Transverse colon (tissue), 4 donors: ENCODE results near the gene VPS4A. TPM values are rescaled to one million over a fixed set of nuclear protein-coding genes. Genes with fewer than 3 reads are reported as not detected.

ENCODE experiments used
- DNase-seq: peaks from one replicate; pipeline ENCODE4 v3.0.0-alpha.2; 2019
- H3K27ac ChIP-seq, 4 donors: fragments of 200-600 bp; sonication (generic); 2 replicates each; pipeline ENCODE4 v1.5.1; 2016 to 2018; ENCODE audit warnings: inconsistent platforms in 4 of 4
- H3K27me3 ChIP-seq: fragments of 200-600 bp; sonication (generic); 2 replicates; pipeline ENCODE4 v1.5.1; 2017; ENCODE audit warnings: inconsistent platforms
- H3K36me3 ChIP-seq, 4 donors: fragments of 200-600 bp; sonication (generic); 2 replicates each; pipeline ENCODE4 v1.5.1; 2017 to 2019; ENCODE audit warnings: inconsistent platforms in 4 of 4
- H3K4me1 ChIP-seq, 4 donors: fragments of 200-600 bp; sonication (generic); 2 replicates each; pipeline ENCODE4 v1.5.1; 2017 to 2020; ENCODE audit warnings: inconsistent platforms in 4 of 4
- H3K4me3 ChIP-seq, 4 donors: fragments of 200-600 bp; sonication (generic); 1 replicate in 1 of 4; 2 replicates in 3 of 4; pipeline versions ENCODE4 v1.5.1 to v1.6.1; 2017 to 2019; ENCODE audit warnings: inconsistent platforms in 4 of 4
- H3K9me3 ChIP-seq, 2 donors: fragments of 200-600 bp; sonication (generic); 2 replicates each; pipeline ENCODE4 v1.5.1; 2017 to 2019; ENCODE audit warnings: inconsistent platforms in 2 of 2
- CTCF ChIP-seq, 5 experiments: fragments of 200-600 bp in 3 of 5; fragments of 450-650 bp in 2 of 5; sonication (generic) in 3 of 5; IDR thresholded peaks; 1 replicate in 2 of 5; 2 replicates in 3 of 5; pipeline ENCODE4 v1.5.1; 2016 to 2017; ENCODE audit warnings: antibody characterized with exemption in 5 of 5, inconsistent platforms in 3 of 5, mild to moderate bottlenecking in 2 of 5, moderate library complexity in 1 of 5
- EP300 ChIP-seq: sonication (generic); formaldehyde crosslinking; IDR thresholded peaks from one replicate; pipeline ENCODE4 v1.6.1; 2017; ENCODE audit warnings: antibody characterized with exemption, low read depth
- POLR2A ChIP-seq: fragments of 450-650 bp; IDR thresholded peaks from one replicate; pipeline ENCODE4 v1.6.1; 2016; ENCODE audit warnings: antibody characterized with exemption, mild to moderate bottlenecking, moderate library complexity
- POLR2AphosphoS5 ChIP-seq, 3 donors: sonication (generic); formaldehyde crosslinking; IDR thresholded peaks; one replicate each; pipeline ENCODE4 v1.6.1; 2016; ENCODE audit warnings: antibody characterized with exemption in 3 of 3
- WGBS, 2 donors: methylation state at CpG; one replicate each; pipeline ENCODE4 v1.1.5; 2018; ENCODE audit warnings: low coverage in 1 of 2; 5-methylcytosine and 5-hydroxymethylcytosine counted together
- in situ Hi-C, 4 donors: fragments of 200-750 bp; cut with MboI; loops; one replicate each; pipeline versions ENCODE4 v1.15.0 to v1.15.1; 2017; ENCODE audit warnings: low sequenced_read_pairs in 3 of 4, low pct_ligation_motif_present in 1 of 4, low pct_unique_long_range_greater_than_20kb in 1 of 4
- intact Hi-C: fragments of 100-400 bp; cut with DNase I; formaldehyde crosslinking; loops from one replicate; pipeline ENCODE4 v1.15.1; 2023; ENCODE audit warnings: low total_unique reads
- total RNA-seq, 4 donors: library from RNA; depleted of rRNA; stranded (reverse); fragments of >200 nt; gene quantifications; one replicate each; pipeline ENCODE4 v1.1.0, GENCODE V29; 2016

The VPS4A gene
- total RNA-seq, 4 donors from 2014 or later: 11.9 to 151 (median 42.7) TPM

GRCh38 chr16:69330286-69331109 lies 19.3 kb downstream of the VPS4A start, which contains the start of gene PDF:
TSS of gene PDF (minus strand) at chr16:69330588. CDS start at chr16:69330570, 18 bp downstream.
- peaks cover 0 to 24% (median 9%) of the 10 kb centered on the region in 4 donors for H3K36me3 ChIP-seq
- 0% methylated on average over 54 of the region's 93 CpGs; no CpG with 5 or more reads in 1 of the 2 donors for WGBS, 2 donors
- TF ChIP-seq EP300: no peak
- TF ChIP-seq POLR2AphosphoS5 (IDR thresholded peaks at IDR 0.05): peak; percentile 91 to 97 (median 91)
- TF ChIP-seq POLR2A: peak; percentile 87
- no peak for TF ChIP-seq CTCF (IDR thresholded peaks at IDR 0.05)
- peak within 1 kb of the TSS; percentile 73 to 98 (median 79) for H3K4me3 ChIP-seq
- DNase-seq: peak; percentile 95
- H3K4me1 ChIP-seq: peaks cover 15 to 51% (median 47%) of the 10 kb centered on the region in 4 donors
- intact Hi-C loops (no loop called here), in situ Hi-C loops (no loop called here)
- H3K27ac ChIP-seq: peak within 1 kb of the TSS; percentile 92 to 97 (median 94)
- no peaks in the 10 kb centered on the region for H3K27me3 ChIP-seq
- H3K9me3 ChIP-seq: no peaks in the 10 kb centered on the region

GRCh38 chr16:69334696-69335095 lies 23.5 kb downstream of the VPS4A start:
- H3K27me3 ChIP-seq: no peaks in the 10 kb centered on the region
- intact Hi-C loops: no loop called here
- DNase-seq: no peak
- no peaks in the 10 kb centered on the region for H3K9me3 ChIP-seq
- peaks cover 0 to 26% (median 12%) of the 10 kb centered on the region in 4 donors for H3K36me3 ChIP-seq
- peaks cover 8 to 26% (median 20%) of the 10 kb centered on the region in 4 donors for H3K4me1 ChIP-seq
- in situ Hi-C loops: no loop called here
- H3K4me3 ChIP-seq: no peak overlapping the region
- no peak overlapping the region for H3K27ac ChIP-seq
- TF ChIP-seq POLR2A (no peak), EP300 (no peak), CTCF (IDR thresholded peaks at IDR 0.05) (no peak), POLR2AphosphoS5 (IDR thresholded peaks at IDR 0.05) (no peak)
- 90% methylated on average over 9 of the region's 9 CpGs; no CpG with 5 or more reads in 1 of the 2 donors for WGBS, 2 donors

- no peak for DNase-seq
- TF ChIP-seq EP300 (no peak), POLR2A (no peak), CTCF (IDR thresholded peaks at IDR 0.05) (no peak)
- no peaks in the 10 kb centered on the region for H3K9me3 ChIP-seq
- intact Hi-C loops (no loop called here), in situ Hi-C loops (no loop called here)
- peaks cover 17 to 28% (median 21%) of the 10 kb centered on the region in 4 donors for H3K4me1 ChIP-seq
- no peaks in the 10 kb centered on the region for H3K27me3 ChIP-seq
- peak overlapping the region; percentile 67 to 91 (median 86) for H3K4me3 ChIP-seq
- H3K27ac ChIP-seq: peak overlapping the region; percentile 89 to 95 (median 92)
- 15 to 22% methylated on average over 26 to 46 of the region's 46 CpGs for WGBS, 2 donors
- H3K36me3 ChIP-seq: peaks cover 0 to 28% (median 12%) of the 10 kb centered on the region in 4 donors
Measured at GRCh38 chr16:69338557-69339288, 27.6 kb downstream of the VPS4A start.
